ENCODE data around the gene WWC2. TPM values are rescaled to one million over a fixed set of nuclear protein-coding genes. Genes with fewer than 3 reads are reported as not detected.
A peak's percentile ranks its signal among the peaks of the same experiment; 100 is the strongest.
"Not testable (repeated sequence)": the region's sequence is repeated elsewhere in the genome, so short reads cannot be mapped to it uniquely, and the experiment has no call there.

Gene WWC2
- total RNA-seq, 4 donors from 2014 or later = 7.4 to 24.8 (median 8.0) TPM

- Histone ChIP-seq H3K36me3 (no peaks in the 10 kb centered on the region), H3K9me3 (peaks cover 0 to 8% (median 0%) of the 10 kb centered on the region in 3 donors), H3K27me3 (peaks cover 0 to 14% (median 0%) of the 10 kb centered on the region in 4 donors), H3K27ac (no peak overlapping the region), H3K4me1 (peaks cover 0 to 8% (median 1%) of the 10 kb centered on the region in 3 donors), H3K4me3 (no peak overlapping the region)
- WGBS, 2 donors = 69 to 94% methylated on average over 3 to 7 of the region's 7 CpGs
- TF ChIP-seq CTCF (IDR thresholded peaks at IDR 0.05) = no peak
- TF ChIP-seq POLR2A (IDR thresholded peaks at IDR 0.05) = no peak
- no peak for DNase-seq
- intact Hi-C loops (cut with DNase I) = no loop called here
Measured at GRCh38 chr4:183324619-183325018, 225.6 kb downstream of the WWC2 start.

- Histone ChIP-seq H3K27me3 (peaks cover 0 to 14% (median 0%) of the 10 kb centered on the region in 4 donors), H3K4me1 (peaks cover 4 to 19% (median 10%) of the 10 kb centered on the region in 3 donors)
- H3K27ac ChIP-seq; intact Hi-C loops (cut with DNase I); H3K36me3 ChIP-seq; H3K4me3 ChIP-seq; DNase-seq; H3K9me3 ChIP-seq: not testable (repeated sequence)
- WGBS, 2 donors = 80 to 85% methylated on average over 6 of the region's 6 CpGs
Measured at GRCh38 chr4:183326387-183326786, 227.3 kb downstream of the WWC2 start.

- Histone ChIP-seq H3K27ac (no peak overlapping the region), H3K4me3 (no peak overlapping the region), H3K9me3 (peaks cover 0 to 8% (median 0%) of the 10 kb centered on the region in 3 donors), H3K4me1 (peaks cover 4 to 19% (median 10%) of the 10 kb centered on the region in 3 donors), H3K36me3 (no peaks in the 10 kb centered on the region), H3K27me3 (peaks cover 0 to 14% (median 0%) of the 10 kb centered on the region in 4 donors)
- no peak for TF ChIP-seq POLR2A (IDR thresholded peaks at IDR 0.05)
- no peak for TF ChIP-seq CTCF (IDR thresholded peaks at IDR 0.05)
- DNase-seq = no peak
- intact Hi-C loops (cut with DNase I) = no loop called here
- 62 to 75% methylated on average over 1 to 2 of the region's 2 CpGs for WGBS, 2 donors
Measured at GRCh38 chr4:183326853-183327252, 227.8 kb downstream of the WWC2 start.

- peaks cover 0 to 13% (median 0%) of the 10 kb centered on the region in 4 donors for H3K27me3 ChIP-seq
- TF ChIP-seq CTCF (IDR thresholded peaks at IDR 0.05) (no peak), POLR2A (IDR thresholded peaks at IDR 0.05) (no peak)
- DNase-seq = no peak
- no peaks in the 10 kb centered on the region for H3K36me3 ChIP-seq
- intact Hi-C loops (cut with DNase I) = no loop called here
- no peak overlapping the region for H3K4me3 ChIP-seq
- no peak overlapping the region for H3K27ac ChIP-seq
- WGBS, 2 donors = 82 to 83% methylated on average over 6 of the region's 7 CpGs
- peaks cover 4 to 19% (median 10%) of the 10 kb centered on the region in 3 donors for H3K4me1 ChIP-seq
- H3K9me3 ChIP-seq = peaks cover 0 to 8% (median 0%) of the 10 kb centered on the region in 3 donors
Measured at GRCh38 chr4:183327827-183328226, 228.8 kb downstream of the WWC2 start.

GRCh38 chr4:183328832-183329231, 229.8 kb downstream of the WWC2 start:
- Histone ChIP-seq H3K9me3 (peaks cover 0 to 8% (median 0%) of the 10 kb centered on the region in 3 donors), H3K36me3 (no peaks in the 10 kb centered on the region), H3K4me3 (no peak overlapping the region), H3K27ac (no peak overlapping the region), H3K4me1 (peaks cover 4 to 21% (median 10%) of the 10 kb centered on the region in 3 donors), H3K27me3 (peaks cover 0 to 6% (median 0%) of the 10 kb centered on the region in 4 donors)
- intact Hi-C loops (cut with DNase I) = no loop called here
- no peak for DNase-seq
- TF ChIP-seq POLR2A (IDR thresholded peaks at IDR 0.05) = no peak
- TF ChIP-seq CTCF (IDR thresholded peaks at IDR 0.05) = no peak
- 51 to 62% methylated on average over 4 to 5 of the region's 7 CpGs for WGBS, 2 donors

GRCh38 chr4:183329244-183329643, 230.2 kb downstream of the WWC2 start:
- peaks cover 0 to 6% (median 0%) of the 10 kb centered on the region in 4 donors for H3K27me3 ChIP-seq
- TF ChIP-seq CTCF (IDR thresholded peaks at IDR 0.05) (no peak), POLR2A (IDR thresholded peaks at IDR 0.05) (no peak)
- H3K4me3 ChIP-seq = no peak overlapping the region
- H3K36me3 ChIP-seq = no peaks in the 10 kb centered on the region
- peaks cover 4 to 25% (median 10%) of the 10 kb centered on the region in 3 donors for H3K4me1 ChIP-seq
- peak overlapping the region in 2 of 4 donors; percentile 4 to 9 for H3K27ac ChIP-seq
- H3K9me3 ChIP-seq = peaks cover 0 to 8% (median 0%) of the 10 kb centered on the region in 3 donors
- WGBS, 2 donors = 85 to 87% methylated on average over 6 of the region's 6 CpGs
- intact Hi-C loops (cut with DNase I) = no loop called here
- DNase-seq = no peak

Measured in esophagus squamous epithelium (tissue), 5 donors.